ENCODE measurements around the gene KRT77. TPM values are rescaled to one million over a fixed set of nuclear protein-coding genes. Genes with fewer than 3 reads are reported as not detected.

Gene KRT77
- polyA plus RNA-seq, 1 of the 3 experiments (the other 2 are of a cell fraction) = not detected

DNA sequence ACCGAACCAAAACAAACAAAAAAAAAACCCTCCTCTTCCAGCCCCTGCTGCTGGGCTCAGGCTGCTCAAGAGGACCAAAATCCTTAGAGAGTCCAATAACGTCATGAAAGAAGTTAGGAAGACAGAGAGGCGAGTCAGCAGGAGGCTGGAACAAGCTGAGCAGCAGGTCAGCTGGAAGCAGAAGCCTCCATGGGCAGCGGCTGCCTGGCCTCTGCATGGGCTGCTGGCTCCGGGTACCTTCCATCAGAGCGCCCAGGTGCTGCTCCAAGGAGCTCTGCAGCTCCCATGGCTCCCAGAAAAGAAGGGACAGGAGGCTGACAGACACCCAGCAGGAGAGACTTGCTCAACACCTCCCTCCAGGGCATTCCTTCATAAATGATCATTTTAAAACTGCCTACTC lies 48.1 kb downstream of the KRT77 start:
- CTCF ChIA-PET = interaction anchor here (2.0 kb wide), 1 partner anchor 225 kb away, joined by 9 read pairs; no protein-coding TSS in a partner anchor
- 15% methylated on average over 4 of the region's 6 CpGs for WGBS (ENCODE audit: low lambda C conversion rate)
- H3K27me3 ChIP-seq (ENCODE audit: insufficient read depth) = peaks cover 37% of the 10 kb centered on the region

DNA sequence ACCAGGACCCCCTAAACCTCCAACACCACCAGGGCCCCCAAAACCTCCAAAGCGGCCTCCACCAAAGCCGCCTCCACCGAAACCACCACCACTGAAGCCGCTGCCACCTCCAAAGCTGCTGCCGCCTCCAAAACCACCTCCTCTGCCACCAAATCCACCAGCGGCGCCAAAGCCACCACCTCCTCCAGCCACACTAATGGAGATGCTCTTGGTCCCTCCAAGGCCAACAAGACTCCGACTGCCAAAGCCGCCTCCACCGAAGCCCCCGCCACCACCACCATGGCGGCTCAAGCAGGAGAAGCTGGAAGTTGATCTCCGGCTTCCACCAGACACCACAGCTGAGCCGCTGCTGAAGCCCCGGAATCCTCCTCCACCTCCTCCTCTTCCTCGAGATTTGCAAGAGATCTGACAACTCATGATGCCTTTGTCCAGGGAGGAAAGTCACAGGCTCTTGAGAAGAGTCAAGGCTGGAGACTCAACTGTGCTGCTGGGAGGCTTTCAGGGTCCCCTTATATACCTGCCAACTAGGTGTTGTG lies 51.5 kb downstream of the KRT77 start, which contains the start of gene KRT2:
Gene KRT2, minus strand, starts transcription at position 486 of the 536 bp plus-strand sequence. Its CDS starts 69 bp downstream, at position 417.
- ChIA-PET CTCF (no interaction called here), POLR2A (no interaction called here)
- Histone ChIP-seq H3K4me2 (no peak within 1 kb of the TSS), H3K27ac (ENCODE audit: low read depth in 2 of 2, low read length in 1 of 2) (no peak within 1 kb of the TSS), H3F3A (replicated peaks; ENCODE audit: insufficient read depth) (no peaks in the 10 kb centered on the region), H3K4me1 (ENCODE audit: control insufficient read depth in 1 of 2, insufficient read depth in 2 of 2, low read depth in 1 of 2, low read length in 1 of 2) (no peaks in the 10 kb centered on the region), H3K9me3 (no peaks in the 10 kb centered on the region), H3K9ac (no peak within 1 kb of the TSS), H3K36me3 (replicated peaks in 1 of 2; ENCODE audit: control insufficient read depth in 1 of 2, insufficient read depth in 2 of 2, low read length in 1 of 2) (no peaks in the 10 kb centered on the region), H3K79me2 (ENCODE audit: insufficient read depth) (no peaks in the 10 kb centered on the region), H4K20me1 (ENCODE audit: insufficient read depth) (no peaks in the 10 kb centered on the region), H3K27me3 (ENCODE audit: insufficient read depth) (peaks cover 33% of the 10 kb centered on the region), H2AFZ (ENCODE audit: low read depth) (no peak within 1 kb of the TSS), H3K4me3 (ENCODE audit: low read depth in 2 of 2, low read length in 1 of 2) (no peak within 1 kb of the TSS), H3K9me2 (no peaks in the 10 kb centered on the region)
- TF ChIP-seq RFX5 (IDR thresholded peaks at IDR 0.05; ENCODE audit: low read length) (no peak), YY1 (IDR thresholded peaks at IDR 0.05; ENCODE audit: low read depth) (no peak), EZH2phosphoT487 (IDR thresholded peaks at IDR 0.05; ENCODE audit: borderline replicate concordance, low read depth) (no peak), FOXJ3 (CRISPR knock-in tag; IDR thresholded peaks at IDR 0.05) (no peak), TAF1 (IDR thresholded peaks at IDR 0.05; ENCODE audit: borderline replicate concordance, low read depth, low read length) (no peak), RXRA (IDR thresholded peaks at IDR 0.05; ENCODE audit: borderline replicate concordance, low read depth) (no peak), RCOR1 (IDR thresholded peaks at IDR 0.05; ENCODE audit: low read length) (no peak)
- TF ChIP-seq, protein P1, sequence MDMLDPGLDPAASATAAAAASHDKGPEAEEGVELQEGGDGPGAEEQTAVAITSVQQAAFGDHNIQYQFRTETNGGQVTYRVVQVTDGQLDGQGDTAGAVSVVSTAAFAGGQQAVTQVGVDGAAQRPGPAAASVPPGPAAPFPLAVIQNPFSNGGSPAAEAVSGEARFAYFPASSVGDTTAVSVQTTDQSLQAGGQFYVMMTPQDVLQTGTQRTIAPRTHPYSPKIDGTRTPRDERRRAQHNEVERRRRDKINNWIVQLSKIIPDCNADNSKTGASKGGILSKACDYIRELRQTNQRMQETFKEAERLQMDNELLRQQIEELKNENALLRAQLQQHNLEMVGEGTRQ (IDR thresholded peaks at IDR 0.05; ENCODE audit: borderline replicate concordance, low read depth, low read length) = no peak
- TF ChIP-seq, protein P2, sequence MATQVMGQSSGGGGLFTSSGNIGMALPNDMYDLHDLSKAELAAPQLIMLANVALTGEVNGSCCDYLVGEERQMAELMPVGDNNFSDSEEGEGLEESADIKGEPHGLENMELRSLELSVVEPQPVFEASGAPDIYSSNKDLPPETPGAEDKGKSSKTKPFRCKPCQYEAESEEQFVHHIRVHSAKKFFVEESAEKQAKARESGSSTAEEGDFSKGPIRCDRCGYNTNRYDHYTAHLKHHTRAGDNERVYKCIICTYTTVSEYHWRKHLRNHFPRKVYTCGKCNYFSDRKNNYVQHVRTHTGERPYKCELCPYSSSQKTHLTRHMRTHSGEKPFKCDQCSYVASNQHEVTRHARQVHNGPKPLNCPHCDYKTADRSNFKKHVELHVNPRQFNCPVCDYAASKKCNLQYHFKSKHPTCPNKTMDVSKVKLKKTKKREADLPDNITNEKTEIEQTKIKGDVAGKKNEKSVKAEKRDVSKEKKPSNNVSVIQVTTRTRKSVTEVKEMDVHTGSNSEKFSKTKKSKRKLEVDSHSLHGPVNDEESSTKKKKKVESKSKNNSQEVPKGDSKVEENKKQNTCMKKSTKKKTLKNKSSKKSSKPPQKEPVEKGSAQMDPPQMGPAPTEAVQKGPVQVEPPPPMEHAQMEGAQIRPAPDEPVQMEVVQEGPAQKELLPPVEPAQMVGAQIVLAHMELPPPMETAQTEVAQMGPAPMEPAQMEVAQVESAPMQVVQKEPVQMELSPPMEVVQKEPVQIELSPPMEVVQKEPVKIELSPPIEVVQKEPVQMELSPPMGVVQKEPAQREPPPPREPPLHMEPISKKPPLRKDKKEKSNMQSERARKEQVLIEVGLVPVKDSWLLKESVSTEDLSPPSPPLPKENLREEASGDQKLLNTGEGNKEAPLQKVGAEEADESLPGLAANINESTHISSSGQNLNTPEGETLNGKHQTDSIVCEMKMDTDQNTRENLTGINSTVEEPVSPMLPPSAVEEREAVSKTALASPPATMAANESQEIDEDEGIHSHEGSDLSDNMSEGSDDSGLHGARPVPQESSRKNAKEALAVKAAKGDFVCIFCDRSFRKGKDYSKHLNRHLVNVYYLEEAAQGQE (IDR thresholded peaks at IDR 0.05; ENCODE audit: low read depth, low read length) = no peak
- whole genome bisulfite sequencing (ENCODE audit: low lambda C conversion rate) = 49% methylated on average over 16 of the region's 16 CpGs
- DNase-seq = no peak

More for the DNA sequence above, 48.1 kb downstream of the KRT77 start:
- no peaks in the 10 kb centered on the region for H3K79me2 ChIP-seq (ENCODE audit: insufficient read depth)
- no peaks in the 10 kb centered on the region for H3K4me1 ChIP-seq (ENCODE audit: control insufficient read depth in 1 of 2, insufficient read depth in 2 of 2, low read depth in 1 of 2, low read length in 1 of 2)
- no peaks in the 10 kb centered on the region for H3F3A ChIP-seq (replicated peaks; ENCODE audit: insufficient read depth)
- no peak overlapping the region for H3K27ac ChIP-seq (ENCODE audit: low read depth in 2 of 2, low read length in 1 of 2)
- TF ChIP-seq SMC3 (IDR thresholded peaks at IDR 0.05; ENCODE audit: low read depth, low read length) = no peak
- no peak for TF ChIP-seq GABPA (IDR thresholded peaks at IDR 0.05; ENCODE audit: low read depth)
- TF ChIP-seq, protein P3, sequence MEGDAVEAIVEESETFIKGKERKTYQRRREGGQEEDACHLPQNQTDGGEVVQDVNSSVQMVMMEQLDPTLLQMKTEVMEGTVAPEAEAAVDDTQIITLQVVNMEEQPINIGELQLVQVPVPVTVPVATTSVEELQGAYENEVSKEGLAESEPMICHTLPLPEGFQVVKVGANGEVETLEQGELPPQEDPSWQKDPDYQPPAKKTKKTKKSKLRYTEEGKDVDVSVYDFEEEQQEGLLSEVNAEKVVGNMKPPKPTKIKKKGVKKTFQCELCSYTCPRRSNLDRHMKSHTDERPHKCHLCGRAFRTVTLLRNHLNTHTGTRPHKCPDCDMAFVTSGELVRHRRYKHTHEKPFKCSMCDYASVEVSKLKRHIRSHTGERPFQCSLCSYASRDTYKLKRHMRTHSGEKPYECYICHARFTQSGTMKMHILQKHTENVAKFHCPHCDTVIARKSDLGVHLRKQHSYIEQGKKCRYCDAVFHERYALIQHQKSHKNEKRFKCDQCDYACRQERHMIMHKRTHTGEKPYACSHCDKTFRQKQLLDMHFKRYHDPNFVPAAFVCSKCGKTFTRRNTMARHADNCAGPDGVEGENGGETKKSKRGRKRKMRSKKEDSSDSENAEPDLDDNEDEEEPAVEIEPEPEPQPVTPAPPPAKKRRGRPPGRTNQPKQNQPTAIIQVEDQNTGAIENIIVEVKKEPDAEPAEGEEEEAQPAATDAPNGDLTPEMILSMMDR (IDR thresholded peaks at IDR 0.05) = no peak
- no peak for TF ChIP-seq CHD2 (IDR thresholded peaks at IDR 0.05; ENCODE audit: low read length, partially characterized antibody)
- TF ChIP-seq RCOR1 (IDR thresholded peaks at IDR 0.05; ENCODE audit: low read length) = no peak
- no peak for TF ChIP-seq FOXJ3 (CRISPR knock-in tag; IDR thresholded peaks at IDR 0.05)
- no peak for TF ChIP-seq TEAD4 (IDR thresholded peaks at IDR 0.05; ENCODE audit: borderline replicate concordance, insufficient read depth)
- TF ChIP-seq, protein P2 (IDR thresholded peaks at IDR 0.05; ENCODE audit: low read depth, low read length) = no peak
- TF ChIP-seq JUND (IDR thresholded peaks at IDR 0.05) = no peak
- H3K9ac ChIP-seq = no peak overlapping the region
- no peaks in the 10 kb centered on the region for H3K36me3 ChIP-seq (replicated peaks in 1 of 2; ENCODE audit: control insufficient read depth in 1 of 2, insufficient read depth in 2 of 2, low read length in 1 of 2)
- no peak for DNase-seq
- H3K4me2 ChIP-seq = no peak overlapping the region
- no peaks in the 10 kb centered on the region for H3K9me2 ChIP-seq
- no peaks in the 10 kb centered on the region for H4K20me1 ChIP-seq (ENCODE audit: insufficient read depth)
- no peaks in the 10 kb centered on the region for H3K9me3 ChIP-seq
- no peak overlapping the region for H2AFZ ChIP-seq (ENCODE audit: low read depth)
- no peak overlapping the region for H3K4me3 ChIP-seq (ENCODE audit: low read depth in 2 of 2, low read length in 1 of 2)
- POLR2A ChIA-PET = no interaction called here

Data from SK-N-SH (cell line).